Keratinocyte (primary cell): ENCODE data around the gene CDC42.

Experiments
- EZH2 ChIP-seq: IDR thresholded peaks from one replicate; pipeline ENCODE4 v1.6.1; 2012; ENCODE audit warnings: inconsistent platforms, mild to moderate bottlenecking, low read length, moderate library complexity
- TF ChIP-seq, protein P1 (sequence below), 3 experiments: IDR thresholded peaks in 1 of 3; conservative IDR thresholded peaks in 1 of 3; optimal IDR thresholded peaks in 1 of 3; 2 replicates in 2 of 3; 3 replicates in 1 of 3; pipeline versions ENCODE3 to v1.5.1; 2011; ENCODE audit warnings: low read length in 3 of 3, mild to moderate bottlenecking in 3 of 3, moderate library complexity in 2 of 3, control low read depth in 1 of 3, inconsistent platforms in 1 of 3; ENCODE audit not compliant: insufficient read depth in 2 of 3; ENCODE audit errors: extremely low read depth in 1 of 3

DNA sequence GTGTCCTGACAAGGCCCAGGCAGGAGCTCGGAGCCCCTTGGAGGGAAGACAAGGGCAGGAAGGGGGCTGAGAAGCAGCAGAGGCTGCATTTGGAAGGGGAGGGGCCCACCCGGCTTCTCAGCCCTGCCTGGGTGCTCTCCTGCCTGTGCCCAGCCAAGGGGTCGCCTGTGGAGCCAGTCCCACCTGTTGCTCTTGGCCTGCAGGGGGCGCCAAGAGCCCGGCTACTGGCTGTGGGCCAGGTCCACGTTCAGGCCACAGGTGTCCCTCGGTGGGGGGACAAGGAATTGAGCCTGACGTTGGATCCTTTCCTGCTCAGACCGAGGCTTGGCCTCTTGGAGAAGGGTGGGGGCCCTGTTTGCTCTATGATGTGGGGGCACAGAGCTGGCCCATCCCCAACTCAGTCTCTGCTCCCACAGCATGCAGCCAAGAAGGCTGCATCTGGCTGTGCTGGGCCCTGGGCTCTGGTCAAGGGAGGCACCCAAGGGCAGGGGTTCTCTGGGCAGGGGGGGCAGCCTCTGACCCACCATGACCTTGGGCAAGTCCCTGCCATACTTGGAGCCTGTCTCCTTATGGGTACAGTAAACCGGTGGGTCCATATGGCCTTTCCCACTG, 79.5 kb downstream of the CDC42 start:
- TF ChIP-seq, protein P1, sequence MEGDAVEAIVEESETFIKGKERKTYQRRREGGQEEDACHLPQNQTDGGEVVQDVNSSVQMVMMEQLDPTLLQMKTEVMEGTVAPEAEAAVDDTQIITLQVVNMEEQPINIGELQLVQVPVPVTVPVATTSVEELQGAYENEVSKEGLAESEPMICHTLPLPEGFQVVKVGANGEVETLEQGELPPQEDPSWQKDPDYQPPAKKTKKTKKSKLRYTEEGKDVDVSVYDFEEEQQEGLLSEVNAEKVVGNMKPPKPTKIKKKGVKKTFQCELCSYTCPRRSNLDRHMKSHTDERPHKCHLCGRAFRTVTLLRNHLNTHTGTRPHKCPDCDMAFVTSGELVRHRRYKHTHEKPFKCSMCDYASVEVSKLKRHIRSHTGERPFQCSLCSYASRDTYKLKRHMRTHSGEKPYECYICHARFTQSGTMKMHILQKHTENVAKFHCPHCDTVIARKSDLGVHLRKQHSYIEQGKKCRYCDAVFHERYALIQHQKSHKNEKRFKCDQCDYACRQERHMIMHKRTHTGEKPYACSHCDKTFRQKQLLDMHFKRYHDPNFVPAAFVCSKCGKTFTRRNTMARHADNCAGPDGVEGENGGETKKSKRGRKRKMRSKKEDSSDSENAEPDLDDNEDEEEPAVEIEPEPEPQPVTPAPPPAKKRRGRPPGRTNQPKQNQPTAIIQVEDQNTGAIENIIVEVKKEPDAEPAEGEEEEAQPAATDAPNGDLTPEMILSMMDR (optimal IDR thresholded peaks at IDR 0.05 in 1 of 3, IDR thresholded peaks at IDR 0.05 in 1 of 3, conservative IDR thresholded peaks at IDR 0.05 in 1 of 3; ENCODE audit: extremely low read depth in 1 of 3, insufficient read depth in 2 of 3, low read length in 3 of 3): peak; percentile 71 to 96 (median 79)
- TF ChIP-seq EZH2: no peak
